A673 (cell line): ENCODE measurements around the gene GSTP1. TPM values are rescaled to one million over a fixed set of nuclear protein-coding genes. Genes with fewer than 3 reads are reported as not detected.
"Not testable (repeated sequence)": the region's sequence is repeated elsewhere in the genome, so short reads cannot be mapped to it uniquely, and the experiment has no call there.

ENCODE experiments used
- BruUV-seq: library from RNA; stranded (reverse); fragments of 400-500 nt; replicated peaks from 2 replicates; lab custom pipeline; 2021; lab: Mats Ljungman, UMichigan
- CTCF ChIA-PET: fragments of 300-600 bp; sonication (Branson Sonifier 250); formaldehyde crosslinking; loops from one replicate; lab custom pipeline; 2022; ENCODE audit warnings: antibody characterized with exemption; lab: Charles Lee
- POLR2A ChIA-PET: fragments of 300-600 bp; sonication (Branson Sonifier 250); formaldehyde crosslinking; loops from one replicate; lab custom pipeline; 2022; ENCODE audit warnings: antibody characterized with exemption; ENCODE audit not compliant: low non-redundant PET; lab: Charles Lee
- DNase-seq: peaks from one replicate; pipeline ENCODE4 v3.0.0-alpha.2; 2015; ENCODE audit warnings: low spot score
- H3K27ac ChIP-seq: fragments of 200-600 bp; sonication (generic); 2 replicates; pipeline ENCODE4 v1.5.1; 2016; ENCODE audit warnings: mixed run types, low read depth, mild to moderate bottlenecking, mixed read lengths, antibody characterized with exemption, low read length; ENCODE audit not compliant: poor library complexity, severe bottlenecking
- H3K27me3 ChIP-seq: fragments of 200-600 bp; sonication (generic); replicated peaks from 2 replicates; pipeline ENCODE4 v1.6.1; 2017; ENCODE audit warnings: mixed run types, low read depth, mild to moderate bottlenecking, mixed read lengths, antibody characterized with exemption, low read length; ENCODE audit not compliant: insufficient read depth, poor library complexity
- H3K36me3 ChIP-seq: fragments of 200-600 bp; sonication (generic); 2 replicates; pipeline ENCODE4 v1.6.1; 2016; ENCODE audit warnings: mixed run types, mild to moderate bottlenecking, mixed read lengths, antibody characterized with exemption, low read length; ENCODE audit not compliant: insufficient read depth, poor library complexity, severe bottlenecking
- H3K4me1 ChIP-seq: fragments of 200-600 bp; sonication (generic); 2 replicates; pipeline ENCODE4 v1.6.1; 2017; ENCODE audit warnings: mixed run types, mild to moderate bottlenecking, mixed read lengths, antibody characterized with exemption, low read length; ENCODE audit not compliant: insufficient read depth, poor library complexity, severe bottlenecking
- H3K4me3 ChIP-seq: fragments of 200-600 bp; sonication (generic); 2 replicates; pipeline ENCODE4 v1.5.1; 2016; ENCODE audit warnings: low read depth, mixed run types, mild to moderate bottlenecking, mixed read lengths, low read length; ENCODE audit not compliant: poor library complexity, severe bottlenecking
- H3K9me3 ChIP-seq: fragments of 200-600 bp; sonication (generic); 2 replicates; pipeline ENCODE4 v1.6.1; 2016; ENCODE audit warnings: mixed run types, low read depth, mild to moderate bottlenecking, mixed read lengths, antibody characterized with exemption, low read length; ENCODE audit not compliant: poor library complexity, severe bottlenecking
- EZH2 ChIP-seq: fragments of 200-600 bp; sonication (generic); IDR thresholded peaks from 2 replicates; pipeline ENCODE4 v1.6.1; 2017; ENCODE audit warnings: borderline replicate concordance, low read depth, mild to moderate bottlenecking, mixed read lengths, antibody characterized with exemption, low read length; ENCODE audit not compliant: poor library complexity, severe bottlenecking
- intact Hi-C: fragments of 100-400 bp; cut with micrococcal nuclease; formaldehyde crosslinking; loops from one replicate; pipeline ENCODE4 v1.10.0; 2022; ENCODE audit not compliant: unreplicated experiment
- total RNA-seq: library from RNA; stranded (reverse); gene quantifications from 2 replicates; pipeline ENCODE4 v1.2.3, GENCODE V29; 2021
- TF ChIP-seq, protein P1 (sequence below): fragments of 300-800, 200-600 bp; sonication (generic); conservative IDR thresholded peaks from 2 replicates; pipeline ENCODE4 v1.5.1; 2017; ENCODE audit warnings: low read depth, mild to moderate bottlenecking, antibody characterized with exemption, low read length, moderate library complexity, mixed read lengths

The GSTP1 gene
- total RNA-seq, 1 experiment from 2014 or later = 1,211 TPM

DNA sequence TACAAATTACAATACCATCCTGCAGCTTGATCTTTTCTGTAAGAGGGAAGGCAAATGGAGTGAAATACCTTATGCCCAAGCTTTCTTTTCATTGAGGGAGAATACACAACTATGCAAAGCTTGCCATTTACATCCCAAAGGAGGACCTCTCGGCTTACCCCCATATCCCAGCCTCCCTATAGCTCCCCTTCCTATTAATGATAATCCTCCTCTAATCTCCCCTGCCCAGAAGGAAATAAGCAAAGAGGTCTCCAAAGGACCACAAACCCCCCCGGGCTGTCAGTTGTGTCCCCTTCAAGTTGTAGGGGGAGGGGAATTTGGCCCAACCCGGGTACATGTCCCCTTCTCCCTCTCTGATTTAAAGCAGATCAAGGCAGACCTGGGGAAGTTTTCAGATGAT is 38.3 kb downstream of the GSTP1 start:
- H3K4me3 ChIP-seq, H3K27me3 ChIP-seq, H3K27ac ChIP-seq, BruUV-seq, intact Hi-C loops, H3K36me3 ChIP-seq, H3K4me1 ChIP-seq, DNase-seq, POLR2A ChIA-PET, CTCF ChIA-PET, H3K9me3 ChIP-seq: not testable (repeated sequence)

DNA sequence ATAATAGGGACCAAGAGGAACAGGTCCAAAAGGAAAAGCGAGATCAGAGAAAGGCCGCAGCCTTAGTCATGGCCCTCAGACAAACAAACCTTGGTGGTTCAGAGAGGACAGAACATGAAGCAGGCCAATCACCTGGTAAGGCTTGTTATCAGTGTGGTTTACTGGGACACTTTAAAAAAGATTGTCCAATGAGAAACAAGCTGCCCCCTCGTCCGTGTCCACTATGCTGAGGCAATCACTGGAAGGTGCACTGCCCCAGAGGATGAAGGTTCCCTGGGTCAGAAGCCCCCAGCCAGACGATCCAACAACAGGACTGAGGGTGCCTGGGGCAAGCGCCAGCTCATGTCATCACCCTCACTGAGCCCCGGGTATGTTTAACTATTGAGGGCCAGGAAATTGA is 39.3 kb downstream of the GSTP1 start:
- H3K9me3 ChIP-seq, H3K4me1 ChIP-seq, H3K36me3 ChIP-seq, H3K27me3 ChIP-seq, BruUV-seq, H3K4me3 ChIP-seq, CTCF ChIA-PET, H3K27ac ChIP-seq, POLR2A ChIA-PET, DNase-seq, intact Hi-C loops: not testable (repeated sequence)

DNA sequence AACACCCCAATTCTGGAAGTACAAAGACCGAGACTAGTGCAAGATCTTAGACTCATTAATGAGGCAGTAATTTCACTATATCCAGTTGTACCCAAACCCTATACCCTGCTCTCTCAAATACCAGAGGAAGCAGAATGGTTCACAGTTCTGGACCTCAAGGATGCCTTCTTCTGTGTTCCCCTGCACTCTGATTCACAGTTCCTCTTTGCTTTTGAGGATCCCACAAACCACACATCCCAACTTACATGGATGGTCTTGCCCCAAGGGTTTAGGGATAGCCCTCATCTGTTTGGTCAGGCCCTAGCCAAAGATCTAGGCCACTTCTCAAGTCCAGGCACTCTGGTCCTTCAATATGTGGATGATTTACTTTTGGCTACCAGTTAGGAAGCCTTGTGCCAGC is 40.2 kb downstream of the GSTP1 start:
- intact Hi-C loops, H3K4me1 ChIP-seq, H3K27me3 ChIP-seq, CTCF ChIA-PET, BruUV-seq, POLR2A ChIA-PET, H3K36me3 ChIP-seq, H3K4me3 ChIP-seq, DNase-seq, H3K9me3 ChIP-seq, H3K27ac ChIP-seq: not testable (repeated sequence)

DNA sequence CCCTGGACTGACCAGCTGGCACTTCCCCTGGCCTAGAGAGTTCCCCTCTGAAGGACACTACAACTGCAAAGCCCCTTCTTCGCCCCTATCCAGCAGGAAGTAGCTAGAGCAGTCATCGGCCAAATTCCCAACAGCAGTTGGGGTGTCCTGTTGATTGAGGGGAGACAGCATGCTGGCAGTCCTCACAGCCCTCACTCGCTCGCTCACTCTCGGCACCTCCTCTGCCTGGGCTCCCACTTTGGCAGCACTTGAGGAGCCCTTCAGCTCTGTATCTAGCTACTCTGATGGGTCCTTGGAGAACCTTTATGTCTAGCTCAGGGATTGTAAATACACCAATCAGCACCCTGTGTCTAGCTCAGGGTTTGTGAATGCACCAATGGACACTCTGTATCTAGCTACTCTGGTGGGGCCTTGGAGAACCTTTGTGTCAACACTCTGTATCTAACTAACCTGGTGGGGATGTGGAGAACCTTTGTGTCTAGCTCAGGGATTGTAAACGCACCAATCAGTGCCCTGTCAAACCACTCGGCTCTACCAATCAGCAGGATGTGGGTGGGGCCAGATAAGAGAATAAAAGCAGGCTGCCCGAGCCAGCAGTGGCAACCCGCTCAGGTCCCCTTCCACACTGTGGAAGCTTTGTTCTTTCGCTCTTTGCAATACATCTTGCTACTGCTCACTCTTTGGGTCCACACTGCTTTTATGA is 42.7 kb downstream of the GSTP1 start:
- DNase-seq, BruUV-seq, POLR2A ChIA-PET, H3K4me3 ChIP-seq, H3K36me3 ChIP-seq, H3K27me3 ChIP-seq, intact Hi-C loops, H3K9me3 ChIP-seq, CTCF ChIA-PET, H3K27ac ChIP-seq: not testable (repeated sequence)
- peaks cover 11% of the 10 kb centered on the region for H3K4me1 ChIP-seq

DNA sequence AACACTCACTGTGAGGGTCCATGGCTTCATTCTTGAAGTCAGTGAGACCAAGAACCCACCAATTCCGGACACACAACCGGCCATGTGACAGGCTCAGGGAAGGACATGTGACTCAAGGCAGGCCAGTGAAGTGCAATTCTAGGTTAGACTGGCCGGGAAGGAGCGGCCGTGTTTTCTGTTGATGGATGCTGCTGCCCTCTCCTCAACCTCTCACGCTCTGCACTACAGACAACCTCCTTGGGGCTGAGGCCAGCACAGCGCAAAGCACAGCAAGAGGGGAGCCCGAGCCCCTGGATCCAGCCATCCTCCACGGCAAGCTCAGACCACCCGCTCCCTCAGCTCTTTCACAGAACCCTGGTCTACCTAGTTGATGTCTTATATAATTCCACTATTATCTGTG is 43.4 kb downstream of the GSTP1 start:
- DNase-seq = no peak
- Histone ChIP-seq H3K27me3 (no peaks in the 10 kb centered on the region), H3K9me3 (no peaks in the 10 kb centered on the region), H3K4me3 (no peak overlapping the region), H3K27ac (no peak overlapping the region), H3K4me1 (peaks cover 11% of the 10 kb centered on the region), H3K36me3 (no peaks in the 10 kb centered on the region)
- CTCF ChIA-PET = no interaction called here
- TF ChIP-seq, protein P1, sequence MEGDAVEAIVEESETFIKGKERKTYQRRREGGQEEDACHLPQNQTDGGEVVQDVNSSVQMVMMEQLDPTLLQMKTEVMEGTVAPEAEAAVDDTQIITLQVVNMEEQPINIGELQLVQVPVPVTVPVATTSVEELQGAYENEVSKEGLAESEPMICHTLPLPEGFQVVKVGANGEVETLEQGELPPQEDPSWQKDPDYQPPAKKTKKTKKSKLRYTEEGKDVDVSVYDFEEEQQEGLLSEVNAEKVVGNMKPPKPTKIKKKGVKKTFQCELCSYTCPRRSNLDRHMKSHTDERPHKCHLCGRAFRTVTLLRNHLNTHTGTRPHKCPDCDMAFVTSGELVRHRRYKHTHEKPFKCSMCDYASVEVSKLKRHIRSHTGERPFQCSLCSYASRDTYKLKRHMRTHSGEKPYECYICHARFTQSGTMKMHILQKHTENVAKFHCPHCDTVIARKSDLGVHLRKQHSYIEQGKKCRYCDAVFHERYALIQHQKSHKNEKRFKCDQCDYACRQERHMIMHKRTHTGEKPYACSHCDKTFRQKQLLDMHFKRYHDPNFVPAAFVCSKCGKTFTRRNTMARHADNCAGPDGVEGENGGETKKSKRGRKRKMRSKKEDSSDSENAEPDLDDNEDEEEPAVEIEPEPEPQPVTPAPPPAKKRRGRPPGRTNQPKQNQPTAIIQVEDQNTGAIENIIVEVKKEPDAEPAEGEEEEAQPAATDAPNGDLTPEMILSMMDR = no peak
- no peak for TF ChIP-seq EZH2
- POLR2A ChIA-PET = no interaction called here
- no TSS peak for BruUV-seq
- intact Hi-C loops = no loop called here
